HG03025 (cell line): ENCODE measurements around the gene MAGEA9B.
"Not testable (repeated sequence)": the region's sequence is repeated elsewhere in the genome, so short reads cannot be mapped to it uniquely, and the experiment has no call there.

ENCODE experiments used
- ATAC-seq: cut with Tn5 transposase; IDR thresholded peaks from one replicate; pipeline ENCODE4 v1.9.1; 2021; ENCODE audit warnings: mild to moderate bottlenecking, moderate library complexity; ENCODE audit not compliant: unreplicated experiment, low FRiP score

Gene MAGEA9B

DNA sequence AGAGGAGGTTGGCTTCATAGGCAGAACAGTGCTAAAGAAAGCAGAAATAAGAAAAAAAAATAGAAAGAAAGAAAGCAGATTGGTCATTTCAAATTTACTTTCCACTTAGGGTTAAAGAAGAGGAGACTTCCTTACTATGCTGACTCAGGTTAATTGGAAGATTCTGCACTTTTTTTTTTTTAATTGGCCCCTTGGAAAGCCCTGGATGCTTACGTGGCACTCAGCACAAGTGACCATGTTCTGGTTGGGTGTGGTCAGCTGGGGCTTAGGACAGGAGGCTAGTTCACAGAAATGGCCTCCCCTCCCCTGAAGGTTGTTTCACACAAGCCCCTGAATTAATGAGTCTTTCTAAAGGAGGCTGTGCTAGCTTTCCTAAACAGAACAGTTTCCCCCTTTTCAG is 14.5 kb downstream of the MAGEA9B start:
- no peak for ATAC-seq

DNA sequence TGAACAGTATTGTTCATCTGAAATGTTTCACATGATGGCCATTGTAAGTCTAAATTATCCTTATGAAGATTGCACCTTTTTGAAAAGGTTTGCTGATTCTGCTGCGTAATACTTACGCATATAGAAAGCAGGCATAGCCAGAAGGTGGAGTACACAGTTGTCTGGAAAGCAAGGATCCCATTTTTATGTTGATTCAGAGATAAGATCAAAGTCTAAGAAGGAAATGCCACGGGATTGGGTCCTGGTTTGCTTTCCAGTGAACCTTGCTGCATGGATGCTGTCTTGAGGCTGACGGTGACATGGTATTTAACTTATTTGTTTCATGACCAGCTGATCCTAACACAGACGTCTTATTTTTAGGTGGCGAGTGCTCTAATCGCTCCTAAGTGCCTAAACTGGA is 15.5 kb downstream of the MAGEA9B start:
- ATAC-seq: no peak

DNA sequence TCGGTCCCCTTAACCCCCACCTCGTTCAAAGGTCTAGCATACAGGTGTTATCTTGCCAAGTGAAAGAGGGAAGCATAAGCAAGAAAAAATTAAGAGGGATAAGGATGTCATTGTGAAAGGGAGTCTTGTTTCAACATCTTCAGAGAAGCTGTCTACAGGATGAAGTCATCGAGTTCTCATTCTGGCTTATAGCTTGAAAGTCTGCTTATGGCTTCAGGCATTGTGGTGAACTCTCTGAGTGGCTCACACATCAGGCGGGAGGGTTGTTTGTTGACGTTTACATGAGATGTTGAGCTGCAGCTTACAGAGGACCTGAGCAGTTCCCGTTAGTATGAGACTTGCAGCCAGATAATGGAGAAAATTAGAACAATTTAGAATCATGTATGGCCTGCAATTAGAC is 16.6 kb downstream of the MAGEA9B start:
- ATAC-seq: no peak

DNA sequence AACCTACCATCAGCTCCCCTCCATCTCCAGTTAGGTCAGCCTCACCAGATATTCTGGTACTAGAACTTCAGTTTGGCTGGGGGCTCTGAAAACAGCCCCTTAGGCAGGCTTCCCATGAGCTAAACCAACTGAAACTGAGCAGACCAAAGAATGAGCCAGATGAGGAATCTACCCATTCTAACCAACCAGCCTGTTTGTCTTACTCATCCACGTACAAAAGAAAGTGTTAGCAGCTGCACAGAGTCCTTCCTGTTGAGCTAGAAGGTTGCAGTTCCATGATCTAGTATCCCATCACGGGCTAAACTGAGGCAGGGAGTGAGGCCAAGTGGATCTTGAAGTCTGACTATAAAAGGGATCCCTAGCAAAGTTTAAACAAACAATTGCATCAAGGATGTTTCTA is 17.5 kb downstream of the MAGEA9B start:
- no peak for ATAC-seq

DNA sequence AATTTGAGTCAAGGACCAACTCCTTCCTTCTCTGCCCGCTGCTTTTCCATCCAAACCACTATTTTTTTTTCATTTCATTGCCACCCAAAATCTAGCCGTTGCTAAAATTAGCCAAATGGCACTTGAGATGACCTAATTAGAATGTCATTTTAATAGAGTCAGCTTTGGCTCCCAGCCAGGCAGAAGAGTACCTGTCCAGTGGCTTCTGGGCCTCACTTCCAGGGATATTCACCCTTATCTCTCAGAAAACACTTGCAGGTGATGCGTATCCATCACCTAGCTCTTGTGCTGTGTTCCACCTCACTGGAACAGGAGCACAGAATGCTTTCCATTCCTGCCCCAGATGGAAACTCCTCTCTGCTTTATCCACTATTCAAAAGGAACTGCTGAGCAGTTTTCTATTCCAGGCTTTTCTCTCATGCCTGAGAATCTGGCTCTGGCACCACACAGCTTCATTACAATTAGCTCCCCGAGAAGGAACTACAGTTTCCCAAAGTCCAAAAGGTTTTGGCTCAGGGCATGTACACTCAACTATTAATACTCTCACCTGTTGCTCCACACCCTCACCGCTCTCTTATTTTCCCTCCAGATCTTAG is 18.5 kb downstream of the MAGEA9B start:
- ATAC-seq: no peak

DNA sequence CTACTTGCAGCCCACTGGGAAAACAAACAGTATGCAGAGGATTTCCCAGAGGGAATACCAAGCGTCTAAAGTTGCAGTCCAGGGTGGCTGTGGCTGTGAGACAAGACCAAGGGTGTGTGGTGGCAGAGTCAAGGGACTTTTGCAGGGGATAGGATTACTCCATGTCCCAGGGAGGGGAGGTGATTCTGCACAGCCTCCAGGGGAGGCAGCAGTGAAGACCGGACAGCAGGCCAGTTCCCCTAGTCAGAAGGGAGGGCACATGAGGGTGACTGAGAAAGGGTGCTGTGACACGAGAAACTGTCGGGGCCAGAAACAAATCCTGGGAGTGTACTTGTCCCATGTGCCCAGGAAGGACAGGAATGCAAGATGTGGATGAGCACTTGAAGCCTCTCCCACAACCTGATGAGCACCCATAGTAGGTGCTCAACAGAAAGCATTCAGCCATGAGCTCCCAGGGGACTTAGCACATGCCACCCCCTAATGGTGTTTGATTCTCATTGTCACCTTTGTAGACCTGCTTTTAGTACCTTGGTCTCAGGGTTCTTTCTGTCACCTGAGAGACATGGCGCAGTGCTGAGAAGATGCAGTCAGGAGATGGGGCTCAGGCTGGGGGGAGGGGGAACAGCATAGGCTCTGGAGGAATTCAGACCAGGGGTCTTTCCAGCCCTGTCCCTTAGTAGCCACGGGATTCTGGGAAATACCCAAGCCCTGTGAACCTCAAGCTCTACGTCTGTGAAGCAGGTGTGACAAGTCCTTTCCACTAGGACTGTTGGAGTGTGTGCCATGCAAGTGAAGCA is 19.4 kb downstream of the MAGEA9B start:
- ATAC-seq: no peak

DNA sequence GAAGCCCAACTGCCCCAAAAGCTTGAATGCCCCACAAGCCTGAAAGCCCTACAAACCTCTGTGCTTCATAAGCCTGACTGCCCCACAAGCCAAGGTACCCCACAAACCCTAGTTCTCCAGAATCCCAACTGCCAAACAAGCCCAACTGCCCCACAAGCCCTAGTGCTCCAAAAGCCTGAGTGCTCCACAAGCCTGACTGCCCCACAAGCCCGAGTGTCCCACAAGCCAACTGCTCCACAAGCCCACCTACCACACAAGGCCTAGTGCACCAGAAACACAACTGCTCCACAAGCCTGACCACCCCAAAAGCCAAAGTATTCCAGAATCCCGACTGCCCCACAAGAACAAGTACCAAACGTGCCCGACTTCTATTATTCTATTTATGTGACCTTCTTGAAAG is 23.9 kb downstream of the MAGEA9B start:
- no peak for ATAC-seq

DNA sequence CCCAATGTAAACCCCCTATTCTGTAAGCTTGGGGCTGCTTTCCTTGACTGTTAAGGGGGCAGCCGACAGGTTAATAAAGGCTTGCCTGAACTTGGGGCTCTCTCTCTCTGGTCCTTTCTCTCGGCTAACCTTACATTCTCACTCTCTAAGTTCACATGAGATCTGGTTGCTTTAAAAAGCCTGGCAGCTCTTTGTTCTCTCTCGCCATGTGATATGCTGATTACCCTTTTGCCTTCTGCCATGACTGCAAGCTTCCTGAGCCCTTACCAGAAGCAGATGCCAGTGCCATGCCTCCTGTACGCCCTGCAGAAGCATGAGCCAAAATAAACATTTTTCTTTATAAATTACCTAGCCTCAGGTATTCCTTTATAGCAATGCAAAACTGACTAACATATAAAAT is 32.0 kb downstream of the MAGEA9B start:
- ATAC-seq: not testable (repeated sequence)

DNA sequence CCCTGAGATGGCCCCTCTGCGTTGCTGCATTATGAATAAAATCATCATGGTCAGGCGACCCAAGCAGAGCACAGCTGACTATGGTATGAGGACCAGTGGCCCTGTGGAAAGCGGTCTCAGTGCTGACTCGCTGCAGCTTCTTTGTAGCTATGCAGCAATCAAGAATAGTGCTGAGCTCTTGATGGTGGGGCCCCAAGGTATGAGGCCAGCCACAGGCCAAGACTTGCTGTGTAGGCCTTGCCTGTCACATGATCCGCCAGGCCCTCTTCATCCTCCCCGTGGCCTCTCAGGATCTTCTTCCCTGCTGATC is 35.4 kb downstream of the MAGEA9B start:
- not testable (repeated sequence) for ATAC-seq

DNA sequence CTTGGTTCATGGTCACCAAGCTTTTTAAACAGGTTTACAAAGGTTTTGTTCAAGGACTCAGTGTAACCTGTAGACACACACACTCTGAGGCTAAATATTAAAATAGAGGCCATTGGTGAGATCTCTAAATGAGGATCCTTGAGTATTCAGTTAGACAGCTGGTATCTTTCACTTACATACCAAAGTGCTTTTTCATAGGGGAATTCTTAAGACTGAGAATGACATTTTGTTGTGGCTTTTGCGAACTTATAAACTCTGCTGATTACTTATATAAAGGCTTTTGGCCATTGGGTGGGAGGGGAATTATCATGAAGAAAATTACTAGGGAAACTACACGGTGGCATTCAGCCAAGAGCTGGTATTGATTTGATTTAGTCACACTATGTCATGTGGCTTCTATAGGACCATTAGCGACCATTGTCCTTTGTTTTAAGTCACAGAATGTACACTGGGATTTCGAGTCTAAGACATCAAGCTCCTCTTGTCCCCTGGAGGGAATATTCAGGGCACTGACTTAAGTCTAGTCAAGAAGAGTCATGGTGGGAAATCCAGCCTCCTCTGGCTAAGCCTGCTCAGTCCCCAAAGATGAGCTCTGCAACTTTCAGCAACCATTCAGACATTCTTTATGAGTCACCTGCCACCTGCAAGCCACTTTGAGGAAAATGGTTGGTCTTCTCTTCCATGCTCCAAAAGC is 35.9 kb downstream of the MAGEA9B start:
- ATAC-seq: not testable (repeated sequence)

DNA sequence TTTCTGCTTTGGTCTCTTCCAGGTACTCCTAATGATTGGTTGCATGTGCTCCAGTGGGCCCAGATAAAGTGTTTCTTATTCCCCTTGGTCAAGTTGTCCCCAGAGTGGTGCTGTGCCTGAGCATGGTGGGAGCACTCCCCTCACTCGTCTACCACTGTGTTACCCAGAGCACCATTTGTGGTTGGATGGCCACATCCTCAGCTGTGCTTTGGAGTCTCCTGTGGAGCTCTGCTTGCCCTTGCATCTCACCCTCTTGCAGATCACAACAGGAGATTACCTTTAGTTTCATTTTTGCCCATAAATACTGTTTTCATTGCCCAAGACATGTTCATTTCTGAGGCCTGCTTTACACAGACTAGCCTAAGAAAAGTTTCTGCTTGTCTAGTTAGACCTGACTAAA is 36.8 kb downstream of the MAGEA9B start:
- ATAC-seq: not testable (repeated sequence)

DNA sequence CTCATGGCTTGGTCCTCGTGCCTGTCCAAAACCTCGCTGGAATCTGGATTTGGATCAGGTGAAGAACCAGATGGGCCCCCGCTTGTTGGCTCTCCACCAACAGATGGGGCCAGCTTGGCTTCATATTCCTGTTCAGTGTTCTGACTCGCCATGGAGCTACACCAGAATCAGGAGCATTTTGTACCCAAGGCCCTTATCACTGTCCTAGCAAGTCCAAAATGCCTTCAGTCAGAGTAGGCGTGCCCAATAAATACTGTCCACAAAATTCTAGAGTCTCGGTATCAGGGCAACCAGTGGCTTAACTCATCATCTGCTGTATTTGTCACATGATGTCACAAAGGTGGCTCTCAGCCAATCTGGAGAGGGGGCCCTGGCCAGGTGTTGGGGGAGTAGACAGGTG is 37.6 kb downstream of the MAGEA9B start, which contains the start of gene HSFX3:
Gene HSFX3 (minus strand): TSS at position 224 of the 400 bp plus-strand sequence. CDS start 72 bp downstream, at position 152.
- not testable (repeated sequence) for ATAC-seq

DNA sequence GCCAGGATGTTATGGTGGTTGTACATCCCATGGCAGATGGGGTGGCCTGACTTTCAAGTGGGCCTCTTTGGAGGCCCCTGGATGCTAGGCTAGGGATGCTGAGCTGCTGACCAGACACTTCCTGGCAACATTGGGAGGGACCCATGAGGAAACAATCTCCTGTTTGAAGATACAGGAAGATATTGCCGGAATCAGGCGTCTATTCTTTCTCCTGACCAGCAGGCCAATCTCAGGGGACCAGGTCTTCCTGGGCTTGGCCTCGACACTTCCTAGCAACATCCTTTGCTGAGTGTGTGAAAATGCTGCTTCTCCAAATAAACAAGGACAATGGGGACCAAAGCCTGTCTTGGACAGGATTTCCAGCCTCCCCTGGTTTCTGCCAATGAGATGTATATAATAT is 39.5 kb downstream of the MAGEA9B start:
- ATAC-seq: not testable (repeated sequence)

DNA sequence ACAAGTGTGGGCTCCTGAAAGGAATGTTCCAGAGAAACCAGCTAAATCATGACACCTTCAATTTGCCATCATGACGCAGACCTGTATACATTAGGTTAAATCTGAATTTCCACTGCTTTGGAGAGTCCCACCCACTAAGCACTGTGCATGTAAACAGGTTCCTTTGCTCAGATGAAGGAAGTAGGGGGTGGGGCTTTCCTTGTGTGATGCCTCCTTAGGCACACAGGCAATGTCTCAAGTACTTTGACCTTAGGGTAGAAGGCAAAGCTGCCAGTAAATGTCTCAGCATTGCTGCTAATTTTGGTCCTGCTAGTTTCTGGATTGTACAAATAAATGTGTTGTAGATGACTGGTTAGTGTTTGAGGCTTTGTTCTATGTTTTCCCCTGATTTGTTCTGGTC is 40.3 kb downstream of the MAGEA9B start:
- not testable (repeated sequence) for ATAC-seq

DNA sequence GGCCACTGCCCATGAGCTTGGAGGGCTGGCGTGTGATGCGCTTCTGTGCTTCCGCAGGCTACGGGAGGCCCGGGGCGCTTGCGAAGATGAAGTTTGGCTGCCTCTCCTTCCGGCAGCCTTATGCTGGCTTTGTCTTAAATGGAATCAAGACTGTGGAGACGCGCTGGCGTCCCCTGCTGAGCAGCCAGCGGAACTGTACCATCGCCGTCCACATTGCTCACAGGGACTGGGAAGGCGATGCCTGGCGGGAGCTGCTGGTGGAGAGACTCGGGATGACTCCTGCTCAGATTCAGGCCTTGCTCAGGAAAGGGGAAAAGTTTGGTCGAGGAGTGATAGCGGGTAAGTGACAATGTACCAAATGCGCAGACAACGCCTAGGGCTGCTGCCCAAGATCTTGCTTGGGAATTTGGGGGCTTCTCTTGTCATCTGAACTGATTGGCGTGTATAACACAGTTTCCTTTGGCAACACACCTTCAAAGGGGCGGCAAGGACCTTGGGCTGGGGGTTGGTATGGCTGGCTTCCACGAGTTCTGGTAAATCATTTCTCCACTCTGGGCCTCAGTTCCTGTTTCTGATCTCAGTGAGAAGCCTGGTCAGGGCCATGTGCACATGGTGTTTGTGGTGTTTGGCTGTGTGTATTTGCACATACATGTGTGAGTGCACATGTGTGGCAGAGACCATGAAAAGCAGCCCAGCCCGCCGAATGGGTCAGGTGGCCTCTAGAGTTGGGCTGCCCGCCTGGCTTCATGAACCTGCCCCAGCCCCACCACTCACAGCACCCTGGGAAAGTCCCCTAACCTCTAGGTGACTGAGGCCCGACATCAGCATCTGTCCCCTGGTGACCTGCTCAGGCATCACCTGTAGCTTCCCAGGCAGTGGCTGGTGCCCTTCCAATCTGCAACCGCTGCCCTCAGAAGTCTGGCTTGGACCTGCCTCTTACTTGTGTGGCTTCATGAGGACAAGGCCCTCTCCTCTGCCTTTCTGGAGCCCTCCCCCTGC is 41.4 kb downstream of the MAGEA9B start:
- not testable (repeated sequence) for ATAC-seq

DNA sequence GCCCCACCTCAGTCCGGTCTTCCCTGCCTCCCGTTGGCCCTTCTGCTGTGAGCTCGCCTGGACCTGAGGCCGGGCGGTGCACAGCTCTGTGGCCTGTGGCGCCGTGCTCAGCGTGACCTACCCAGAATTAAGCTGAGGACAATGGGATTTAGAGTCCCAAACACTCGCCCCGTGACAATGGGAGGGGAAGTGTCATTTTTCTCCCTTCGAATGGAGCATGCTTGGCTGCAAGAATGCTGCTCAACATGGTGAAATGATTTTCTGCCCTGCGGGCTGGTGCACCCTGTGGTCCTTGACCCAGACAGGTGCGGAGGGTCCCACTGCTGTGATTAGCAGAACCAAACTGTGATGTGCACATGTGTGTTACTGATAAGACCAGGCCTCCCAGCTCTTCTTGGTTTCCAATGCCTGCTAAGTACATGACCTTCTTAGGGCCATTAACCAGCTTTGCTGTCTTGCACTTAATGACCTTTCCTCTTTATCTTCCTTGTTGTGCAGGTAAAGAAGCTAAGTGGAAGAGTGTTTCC is 45.7 kb downstream of the MAGEA9B start:
- no peak for ATAC-seq

DNA sequence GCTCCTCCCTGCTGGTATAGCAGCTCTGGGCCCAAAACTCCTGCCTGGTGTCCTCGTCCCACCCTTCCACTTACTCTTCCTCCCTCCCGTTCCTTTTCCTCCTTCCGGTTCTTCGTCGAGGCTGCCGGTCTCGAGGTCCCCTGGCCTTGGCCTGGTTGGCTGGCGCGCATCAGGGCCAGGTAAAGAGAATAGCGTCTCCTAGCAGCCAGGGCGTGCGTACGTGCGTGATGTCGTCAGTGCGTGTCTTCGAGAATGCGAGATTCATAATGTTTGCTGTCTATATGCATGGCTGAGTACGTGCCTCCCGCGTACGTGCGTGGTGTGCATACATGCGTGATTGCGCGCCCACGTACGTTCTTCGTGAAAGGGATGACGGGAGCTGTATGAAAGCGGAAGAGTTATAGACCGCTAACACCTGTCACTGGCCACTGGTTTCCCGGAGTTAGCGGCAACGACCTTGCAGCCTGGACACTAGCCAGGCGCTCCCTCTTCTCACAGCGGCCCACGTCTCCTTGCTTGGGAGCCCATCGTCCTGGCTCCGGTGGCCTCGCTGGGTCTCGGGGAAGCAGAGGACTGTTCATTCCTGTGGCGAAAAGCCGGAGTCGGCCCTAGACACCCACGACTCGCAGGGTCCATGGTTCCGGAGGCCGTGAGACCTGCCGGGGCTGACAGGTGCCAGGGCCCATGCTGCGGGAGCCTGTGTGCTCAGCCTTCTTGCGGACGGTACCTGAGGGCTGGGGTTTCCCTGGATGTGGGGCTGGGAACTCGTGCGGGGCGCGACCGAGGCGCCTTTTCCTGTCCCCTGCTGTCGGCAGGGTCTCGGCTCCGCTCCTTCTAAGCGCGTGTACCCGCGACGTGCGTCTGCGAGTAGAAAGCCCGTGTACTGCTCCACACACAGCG is 46.4 kb downstream of the MAGEA9B start, which contains the start of gene EOLA1:
Gene EOLA1 (plus strand): TSS at position 392 of the 900 bp plus-strand sequence. CDS start 4,619 bp downstream, outside the sequence.
- peak; percentile 81 for ATAC-seq

DNA sequence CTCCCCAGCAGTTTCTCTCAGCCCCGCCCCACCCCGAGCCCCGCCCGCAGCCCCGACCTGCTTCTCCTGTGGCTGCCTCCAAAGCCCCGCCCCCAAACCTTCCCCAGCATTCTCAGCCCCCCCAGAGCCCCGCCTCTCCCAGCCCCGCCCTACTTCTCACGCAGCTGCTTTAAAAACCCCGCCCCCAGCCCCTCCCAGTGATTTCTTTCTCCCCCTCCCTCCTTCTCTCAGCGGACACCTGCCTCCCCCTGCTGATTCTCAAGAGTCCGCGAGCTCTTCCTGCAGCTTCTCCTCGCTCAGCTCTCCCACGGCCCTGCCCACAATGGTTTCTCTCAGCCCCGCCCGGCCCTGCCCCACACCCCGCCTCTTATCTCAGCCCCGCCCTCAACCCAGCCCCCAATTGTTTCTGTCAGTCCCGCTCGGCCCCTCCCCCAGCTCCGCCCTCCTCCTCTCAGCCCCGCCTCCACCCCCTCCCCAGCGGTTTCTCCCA is 47.1 kb downstream of the MAGEA9B start:
- no peak for ATAC-seq
